HCEC 1CT (cell line): Measurements from ENCODE around the gene HOXB6.
A peak's percentile ranks its signal among the peaks of the same experiment; 100 is the strongest.

Experiments used
- DNase-seq: peaks from one replicate; pipeline ENCODE4 v3.0.0-alpha.2; 2017

Gene HOXB6

GRCh38 chr17:48621410-48622392 lies 16.9 kb upstream of the HOXB6 start:
- no peak for DNase-seq

GRCh38 chr17:48620461-48621139 lies 15.8 kb upstream of the HOXB6 start:
- DNase-seq: no peak

- DNase-seq: no peak
Observed at GRCh38 chr17:48619826-48620449, 15.2 kb upstream of the HOXB6 start.

GRCh38 chr17:48618256-48618896 lies 13.6 kb upstream of the HOXB6 start:
- peak; percentile 81 for DNase-seq

- DNase-seq: no peak
Observed at GRCh38 chr17:48617471-48618255, 12.9 kb upstream of the HOXB6 start.

- no peak for DNase-seq
Observed at GRCh38 chr17:48616717-48617470, 12.1 kb upstream of the HOXB6 start.

GRCh38 chr17:48615963-48616716 lies 11.4 kb upstream of the HOXB6 start:
- DNase-seq: no peak

GRCh38 chr17:48615047-48615962 lies 10.5 kb upstream of the HOXB6 start, which contains the start of gene HOXB8:
TSS of gene HOXB8 (minus strand) at chr17:48615292. CDS start at chr17:48614704, 588 bp downstream.
- no peak for DNase-seq

GRCh38 chr17:48613862-48614694 lies 9.3 kb upstream of the HOXB6 start:
- no peak for DNase-seq

- DNase-seq: peak; percentile 60
Observed at GRCh38 chr17:48612854-48613691, 8.3 kb upstream of the HOXB6 start.

GRCh38 chr17:48612456-48612853 lies 7.7 kb upstream of the HOXB6 start:
- DNase-seq: no peak

- DNase-seq: no peak
Observed at GRCh38 chr17:48611681-48612455, 7.1 kb upstream of the HOXB6 start.

- peak; percentile 23 for DNase-seq
Observed at GRCh38 chr17:48611213-48611612, 6.4 kb upstream of the HOXB6 start.

GRCh38 chr17:48610282-48611211 lies 5.8 kb upstream of the HOXB6 start, which contains the start of gene HOXB7:
TSS of gene HOXB7 (minus strand) at chr17:48611017. CDS start at chr17:48610918, 99 bp downstream.
- peak; percentile 66 for DNase-seq

- no peak for DNase-seq
Observed at GRCh38 chr17:48609759-48610281, 5.0 kb upstream of the HOXB6 start.
